ENCODE results near the gene TADA2B.
"Not testable (repeated sequence)": the region's sequence is repeated elsewhere in the genome, so short reads cannot be mapped to it uniquely, and the experiment has no call there.

The TADA2B gene

DNA sequence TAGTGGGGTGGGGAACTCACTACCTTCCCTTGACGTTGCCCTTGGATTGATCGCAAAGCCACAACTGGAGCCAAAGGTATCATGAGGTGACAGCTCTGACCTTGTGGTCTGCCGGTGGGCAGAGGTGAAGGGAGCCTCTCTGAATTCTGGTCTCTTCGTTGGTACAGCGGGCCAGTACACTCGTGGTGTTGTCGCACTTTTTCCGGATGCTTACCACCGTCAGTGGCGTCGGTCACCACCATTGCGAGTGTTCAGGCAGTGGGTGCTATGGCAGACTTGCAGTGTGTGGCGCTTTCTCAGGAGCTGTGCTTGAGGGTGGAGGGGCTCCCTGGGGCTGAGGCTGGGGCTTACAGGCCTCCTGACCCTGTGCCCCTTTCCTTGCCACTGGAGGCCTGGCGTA is 29.9 kb downstream of the TADA2B start:
- no peak overlapping the region for H3K27ac ChIP-seq
- no peak for TF ChIP-seq ZFX (IDR thresholded peaks at IDR 0.05; ENCODE audit: borderline replicate concordance)
- TF ChIP-seq, protein P1, sequence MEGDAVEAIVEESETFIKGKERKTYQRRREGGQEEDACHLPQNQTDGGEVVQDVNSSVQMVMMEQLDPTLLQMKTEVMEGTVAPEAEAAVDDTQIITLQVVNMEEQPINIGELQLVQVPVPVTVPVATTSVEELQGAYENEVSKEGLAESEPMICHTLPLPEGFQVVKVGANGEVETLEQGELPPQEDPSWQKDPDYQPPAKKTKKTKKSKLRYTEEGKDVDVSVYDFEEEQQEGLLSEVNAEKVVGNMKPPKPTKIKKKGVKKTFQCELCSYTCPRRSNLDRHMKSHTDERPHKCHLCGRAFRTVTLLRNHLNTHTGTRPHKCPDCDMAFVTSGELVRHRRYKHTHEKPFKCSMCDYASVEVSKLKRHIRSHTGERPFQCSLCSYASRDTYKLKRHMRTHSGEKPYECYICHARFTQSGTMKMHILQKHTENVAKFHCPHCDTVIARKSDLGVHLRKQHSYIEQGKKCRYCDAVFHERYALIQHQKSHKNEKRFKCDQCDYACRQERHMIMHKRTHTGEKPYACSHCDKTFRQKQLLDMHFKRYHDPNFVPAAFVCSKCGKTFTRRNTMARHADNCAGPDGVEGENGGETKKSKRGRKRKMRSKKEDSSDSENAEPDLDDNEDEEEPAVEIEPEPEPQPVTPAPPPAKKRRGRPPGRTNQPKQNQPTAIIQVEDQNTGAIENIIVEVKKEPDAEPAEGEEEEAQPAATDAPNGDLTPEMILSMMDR (IDR thresholded peaks at IDR 0.05): no peak

DNA sequence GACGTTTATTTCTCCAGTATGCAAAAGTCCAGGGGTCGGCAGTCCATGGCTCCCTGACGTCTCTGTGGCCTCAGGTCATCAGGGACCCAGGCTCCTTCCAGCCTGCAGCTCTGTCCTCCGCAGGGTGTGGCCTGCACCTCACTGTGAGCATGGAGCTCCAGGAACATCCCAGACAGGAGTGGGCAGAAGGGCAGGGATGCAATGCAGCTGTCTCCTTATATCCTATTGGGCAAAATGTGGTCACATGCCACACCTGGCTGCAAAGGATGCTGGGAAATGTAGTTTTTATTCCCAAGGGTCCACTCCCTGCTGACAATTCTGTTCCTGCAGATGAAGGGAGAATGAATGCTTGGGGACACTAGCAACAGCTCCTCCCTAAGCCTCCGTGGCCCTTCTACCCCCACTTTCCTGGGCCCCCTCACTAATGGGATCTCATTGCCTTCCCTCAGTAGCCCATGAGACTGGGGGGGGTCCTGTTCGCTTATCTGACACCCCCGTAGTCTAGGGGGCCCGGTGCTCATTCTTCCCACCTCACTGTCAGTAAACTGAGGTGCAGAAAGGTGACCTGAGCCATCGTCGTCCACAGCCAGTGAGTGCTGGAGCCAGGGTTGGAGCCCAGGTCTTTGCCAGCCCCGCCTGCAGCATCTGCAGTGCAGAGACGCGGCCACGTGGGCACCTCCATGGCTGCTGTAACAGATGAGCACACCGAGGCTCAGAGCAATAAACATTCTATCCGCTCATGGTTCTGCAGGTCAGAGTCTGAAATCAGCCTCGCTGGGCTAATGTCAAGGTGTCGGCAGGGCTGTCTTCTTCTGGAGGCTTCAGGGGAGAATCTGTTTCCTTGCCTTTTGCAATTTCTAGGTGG is 30.6 kb downstream of the TADA2B start:
- no peak for TF ChIP-seq ZFX (IDR thresholded peaks at IDR 0.05; ENCODE audit: borderline replicate concordance)
- TF ChIP-seq, protein P1 (IDR thresholded peaks at IDR 0.05): no peak
- no peak overlapping the region for H3K27ac ChIP-seq

DNA sequence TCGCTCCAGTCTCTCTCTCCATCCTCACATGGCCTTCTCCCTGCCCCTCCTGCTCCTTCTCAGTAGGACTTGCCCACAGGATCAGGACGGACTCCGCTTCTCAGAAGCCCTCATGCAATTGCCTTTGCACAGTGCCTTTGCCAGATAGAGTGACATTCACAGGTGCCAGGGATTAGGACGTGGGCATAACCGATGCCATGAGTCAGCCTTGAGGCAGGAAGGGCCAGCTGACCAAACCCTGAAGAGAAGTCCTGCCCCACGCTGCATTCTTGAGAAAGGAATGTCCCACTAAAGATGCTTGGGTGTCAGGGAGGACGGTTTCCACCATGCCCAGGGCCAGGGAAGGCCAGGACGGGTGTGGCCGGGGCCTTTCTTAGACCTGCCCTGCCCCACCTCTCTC is 31.3 kb downstream of the TADA2B start:
- no peak overlapping the region for H3K27ac ChIP-seq
- no peak for TF ChIP-seq ZFX (IDR thresholded peaks at IDR 0.05; ENCODE audit: borderline replicate concordance)
- TF ChIP-seq, protein P1 (IDR thresholded peaks at IDR 0.05): no peak

DNA sequence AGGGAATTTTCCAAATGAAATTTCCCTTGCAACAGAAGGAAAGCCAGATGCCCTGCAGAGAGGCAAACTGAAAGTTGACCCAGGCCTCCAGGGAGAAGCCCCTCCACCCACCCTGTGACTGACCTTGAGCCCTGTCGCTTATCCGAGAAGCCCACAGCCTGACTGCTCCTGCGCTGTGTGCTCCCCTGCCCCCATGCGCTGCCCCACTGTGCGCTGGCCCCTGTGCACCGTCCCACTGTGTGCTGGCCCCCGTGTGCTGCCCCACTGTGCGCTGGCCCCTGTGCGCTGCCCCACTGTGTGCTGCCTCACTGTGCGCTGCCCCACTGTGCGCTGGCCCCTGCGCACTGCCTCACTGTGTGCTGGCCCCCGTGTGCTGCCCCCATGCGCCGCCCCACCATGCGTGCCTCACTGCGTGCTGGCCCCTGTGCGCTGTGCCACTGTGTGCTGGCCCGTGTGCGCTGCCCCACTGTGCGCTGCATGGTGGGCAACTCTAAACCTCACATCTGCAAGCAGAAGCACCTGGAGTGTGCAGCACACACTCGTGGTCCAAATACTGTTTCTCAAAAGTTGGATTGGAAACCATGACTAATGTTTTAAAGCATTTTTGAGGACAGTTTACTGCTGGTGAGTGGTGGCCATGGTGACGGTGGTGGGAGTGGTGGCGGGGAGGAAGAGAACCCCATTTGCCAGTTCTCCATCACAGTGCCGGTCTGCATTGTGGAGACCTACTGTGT is 33.0 kb downstream of the TADA2B start:
- no peak overlapping the region for H3K27ac ChIP-seq
- TF ChIP-seq ZFX (IDR thresholded peaks at IDR 0.05; ENCODE audit: borderline replicate concordance): no peak
- TF ChIP-seq, protein P1 (IDR thresholded peaks at IDR 0.05): no peak

DNA sequence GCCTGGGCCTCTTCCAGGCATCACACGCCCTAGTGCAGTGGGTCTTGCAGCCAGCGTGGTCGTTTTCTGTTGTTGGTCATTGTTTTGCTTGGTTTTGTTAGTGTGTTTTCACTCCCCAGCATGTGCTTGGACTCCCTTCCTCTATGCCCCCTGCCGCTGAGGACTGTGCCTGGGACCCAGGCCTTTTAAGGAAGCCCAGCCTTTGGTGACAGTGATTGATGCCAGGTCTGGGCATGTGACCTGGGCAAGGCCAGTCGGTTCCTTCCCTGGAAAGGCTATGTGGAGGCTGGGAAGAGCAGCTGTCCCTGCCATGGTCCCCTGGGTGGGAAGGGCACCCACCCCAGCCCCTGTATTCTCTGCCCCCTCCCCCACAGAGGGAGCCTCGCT is 33.5 kb downstream of the TADA2B start:
- no peak for TF ChIP-seq ZFX (IDR thresholded peaks at IDR 0.05; ENCODE audit: borderline replicate concordance)
- TF ChIP-seq, protein P1 (IDR thresholded peaks at IDR 0.05): no peak
- H3K27ac ChIP-seq: no peak overlapping the region

DNA sequence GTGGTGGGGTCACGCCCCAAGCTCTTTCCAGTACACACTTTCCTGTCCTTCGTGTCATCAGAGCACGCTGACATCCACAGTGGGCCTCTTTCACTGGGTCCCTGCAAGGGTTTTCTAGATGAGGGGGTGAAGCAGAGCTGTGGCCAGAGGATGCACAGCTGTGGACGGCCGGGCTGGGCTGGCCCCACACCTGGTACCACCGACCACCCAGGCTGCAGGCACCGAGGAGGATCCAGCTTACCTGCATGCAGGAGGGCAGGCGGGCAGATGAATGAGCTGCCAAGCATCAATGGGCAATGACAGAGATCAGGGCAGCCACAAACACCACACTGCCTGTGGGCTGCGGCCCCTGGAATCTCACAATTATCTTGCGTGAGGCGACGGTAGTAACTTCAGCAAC is 34.2 kb downstream of the TADA2B start:
- no peak for TF ChIP-seq ZFX (IDR thresholded peaks at IDR 0.05; ENCODE audit: borderline replicate concordance)
- TF ChIP-seq, protein P1 (IDR thresholded peaks at IDR 0.05): no peak
- H3K27ac ChIP-seq: no peak overlapping the region

DNA sequence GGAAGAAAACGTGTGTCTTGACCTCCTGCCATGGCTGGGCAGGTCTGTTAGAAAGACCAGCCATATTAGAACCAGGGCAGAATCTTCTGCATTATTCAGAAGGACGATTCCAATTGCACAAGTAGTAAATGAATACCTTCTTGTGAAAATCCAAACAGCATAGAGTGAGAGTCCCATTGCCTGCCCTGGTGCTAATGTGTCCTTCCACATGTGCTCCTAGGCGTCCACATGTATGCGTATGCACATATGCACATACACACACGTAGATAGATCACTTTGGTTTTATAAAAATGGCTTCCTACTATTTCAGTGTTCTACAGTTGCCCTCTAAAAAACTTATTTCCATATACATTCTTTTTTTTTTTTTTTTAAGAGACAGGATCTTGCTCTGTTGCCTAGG is 34.9 kb downstream of the TADA2B start:
- H3K27ac ChIP-seq: no peak overlapping the region
- TF ChIP-seq ZFX (IDR thresholded peaks at IDR 0.05; ENCODE audit: borderline replicate concordance): no peak
- TF ChIP-seq, protein P1 (IDR thresholded peaks at IDR 0.05): no peak

DNA sequence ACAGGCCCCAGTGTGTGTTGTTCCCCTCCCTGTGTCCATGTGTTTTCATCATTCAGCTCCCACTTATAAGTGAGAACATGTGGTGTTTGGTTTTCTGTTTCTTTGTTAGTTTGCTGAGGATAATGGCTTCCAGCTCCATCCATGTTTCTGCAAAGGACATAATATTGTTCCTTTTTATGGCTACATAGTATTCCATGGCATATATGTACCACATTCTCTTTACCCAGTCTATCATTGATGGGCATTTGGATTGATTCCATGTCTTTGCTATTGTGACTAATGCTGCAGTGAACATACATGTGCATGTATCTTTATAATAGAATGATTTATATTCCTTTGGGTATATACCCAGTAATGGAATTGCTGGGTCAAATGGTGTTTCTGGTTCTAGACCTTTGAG is 36.3 kb downstream of the TADA2B start:
- H3K27ac ChIP-seq: not testable (repeated sequence)

DNA sequence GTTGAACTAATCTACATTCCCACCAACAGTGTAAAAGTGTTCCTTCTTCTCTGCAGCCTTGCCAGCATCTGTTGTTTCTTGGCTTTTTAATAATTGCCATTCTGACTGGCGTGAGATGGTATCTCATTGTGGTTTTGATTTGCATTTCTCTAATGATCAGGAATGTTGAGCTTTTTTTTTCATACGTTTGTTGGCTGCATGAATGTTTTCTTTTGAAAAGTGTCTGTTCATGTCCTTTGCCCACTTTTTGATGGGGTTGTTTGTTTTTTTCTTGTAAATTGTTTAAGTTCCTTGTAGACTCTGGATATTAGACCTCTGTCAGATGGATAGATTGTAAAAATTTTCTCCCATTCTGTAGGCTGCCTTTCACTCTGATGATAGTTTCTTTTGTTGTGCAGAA is 36.7 kb downstream of the TADA2B start:
- H3K27ac ChIP-seq: not testable (repeated sequence)
